Hepatocyte (in vitro differentiated cells): ENCODE results near the gene NAIF1. TPM values are rescaled to one million over a fixed set of nuclear protein-coding genes. Genes with fewer than 3 reads are reported as not detected.
A peak's percentile ranks its signal among the peaks of the same experiment; 100 is the strongest.
"Not testable (repeated sequence)": the region's sequence is repeated elsewhere in the genome, so short reads cannot be mapped to it uniquely, and the experiment has no call there.

Experiments used
- DNase-seq: peaks from one replicate; pipeline ENCODE4 v3.0.0-alpha.2; 2016; ENCODE audit warnings: low spot score
- H2AFZ ChIP-seq: fragments of 200-600 bp; sonication (generic); 2 replicates; pipeline ENCODE4 v1.6.0; 2016; ENCODE audit warnings: antibody characterized with exemption, mild to moderate bottlenecking
- H3K27ac ChIP-seq: fragments of 200-600 bp; sonication (generic); 2 replicates; pipeline ENCODE4 v1.5.1; 2016; ENCODE audit warnings: mild to moderate bottlenecking
- H3K27me3 ChIP-seq: fragments of 200-600 bp; sonication (generic); 2 replicates; pipeline ENCODE4 v1.6.1; 2016
- H3K36me3 ChIP-seq: fragments of 200-600 bp; sonication (generic); replicated peaks from 2 replicates; pipeline ENCODE4 v1.5.1; 2016; ENCODE audit warnings: low read depth; ENCODE audit not compliant: insufficient read depth
- H3K4me1 ChIP-seq: fragments of 200-600 bp; sonication (generic); 2 replicates; pipeline ENCODE4 v1.5.1; 2016; ENCODE audit warnings: mild to moderate bottlenecking, moderate library complexity; ENCODE audit not compliant: insufficient read depth
- H3K4me2 ChIP-seq: fragments of 200-600 bp; sonication (generic); 2 replicates; pipeline ENCODE4 v1.6.0; 2016
- H3K4me3 ChIP-seq: fragments of 200-600 bp; sonication (generic); 2 replicates; pipeline ENCODE4 v1.5.1; 2016; ENCODE audit warnings: mild to moderate bottlenecking
- H3K79me2 ChIP-seq: fragments of 200-600 bp; sonication (generic); 2 replicates; pipeline ENCODE4 v1.6.0; 2017; ENCODE audit warnings: mild to moderate bottlenecking
- H3K9me2 ChIP-seq: fragments of 200-600 bp; sonication (generic); replicated peaks from 2 replicates; pipeline ENCODE4 v1.6.0; 2017; ENCODE audit warnings: mild to moderate bottlenecking; ENCODE audit not compliant: insufficient read depth
- H3K9me3 ChIP-seq: fragments of 200-600 bp; sonication (generic); 2 replicates; pipeline ENCODE4 v1.5.1; 2016; ENCODE audit warnings: low read depth, mild to moderate bottlenecking
- H4K20me1 ChIP-seq: fragments of 200-600 bp; sonication (generic); 2 replicates; pipeline ENCODE4 v1.6.0; 2016; ENCODE audit warnings: mild to moderate bottlenecking; ENCODE audit not compliant: insufficient read depth, poor library complexity, severe bottlenecking
- EZH2 ChIP-seq: fragments of 200-600 bp; sonication (generic); IDR thresholded peaks from 2 replicates; pipeline ENCODE4 v1.6.1; 2016; ENCODE audit warnings: antibody characterized with exemption, mild to moderate bottlenecking, borderline replicate concordance
- EZH2phosphoT487 ChIP-seq: fragments of 200-600 bp; sonication (generic); IDR thresholded peaks from one replicate; pipeline ENCODE4 v1.6.1; 2018; ENCODE audit warnings: antibody characterized with exemption, mild to moderate bottlenecking, low read depth, moderate library complexity; ENCODE audit not compliant: unreplicated experiment, severe bottlenecking
- WGBS: methylation state at CpG from one replicate; pipeline ENCODE4 v1.1.6; 2016; ENCODE audit warnings: low lambda C conversion rate; ENCODE audit errors: missing lambda C conversion rate; 5-methylcytosine and 5-hydroxymethylcytosine counted together
- polyA plus RNA-seq: library from polyadenylated mRNA; unstranded; fragments of >200 nt; fragmentation: Nextera tagmentation; extraction: Ambion mirVana; gene quantifications from 2 replicates; pipeline ENCODE4 v1.2.1, GENCODE V29; 2016
- total RNA-seq: library from RNA; depleted of rRNA; stranded (reverse); fragments of >200 nt; gene quantifications from 2 replicates; pipeline ENCODE4 v1.2.3, GENCODE V29; 2014
- TF ChIP-seq, protein P1 (sequence below): fragments of 200-600 bp; sonication (generic); IDR thresholded peaks from 2 replicates; pipeline ENCODE4 v1.5.1; 2016; ENCODE audit warnings: antibody characterized with exemption, mild to moderate bottlenecking; ENCODE audit not compliant: poor library complexity

Gene NAIF1
- total and polyA plus RNA-seq, 2 experiments from 2014 or later, result 8.0 to 10.3 TPM

DNA sequence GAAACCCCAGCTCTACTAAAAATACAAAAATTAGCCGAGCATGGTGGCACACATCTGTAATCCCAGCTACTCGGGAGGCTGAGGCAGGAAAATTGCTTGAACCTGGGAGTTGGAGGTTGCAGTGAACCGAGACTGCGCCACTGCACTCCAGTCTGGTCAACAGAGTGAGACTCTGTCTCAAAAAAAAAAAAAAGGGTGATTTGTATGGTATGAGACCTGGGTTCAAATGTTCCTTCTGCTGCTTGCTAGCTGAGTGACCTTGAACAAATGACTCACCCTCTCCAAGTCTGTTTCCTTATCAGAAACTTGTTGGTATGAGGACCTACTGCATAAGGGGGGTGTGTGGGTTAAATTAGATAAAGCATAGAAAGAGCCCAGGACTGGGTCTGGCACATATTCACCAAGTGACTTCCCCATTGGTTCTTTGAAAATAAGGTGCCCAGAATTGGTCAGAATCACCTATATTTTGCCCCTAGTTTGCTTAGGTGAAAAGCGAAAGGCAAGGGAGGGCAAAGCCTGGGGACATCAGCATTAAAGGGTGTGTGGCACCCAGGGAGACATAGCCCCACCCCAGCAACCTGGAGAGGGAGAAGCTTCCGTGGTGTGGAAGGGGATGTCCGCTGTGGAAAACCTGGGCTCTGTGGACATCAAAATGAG, 10.9 kb upstream of the NAIF1 start:
- Histone ChIP-seq H3K9me2 (no peaks in the 10 kb centered on the region), H2AFZ (no peak overlapping the region), H3K4me3 (no peak overlapping the region), H3K27me3 (no peaks in the 10 kb centered on the region), H3K4me2 (peak overlapping the region; percentile 63), H3K79me2 (peaks cover 60% of the 10 kb centered on the region), H3K27ac (peak overlapping the region; percentile 88), H3K4me1 (peaks cover 56% of the 10 kb centered on the region), H4K20me1 (no peaks in the 10 kb centered on the region), H3K36me3 (no peaks in the 10 kb centered on the region), H3K9me3 (no peaks in the 10 kb centered on the region)
- TF ChIP-seq EZH2 (no peak), EZH2phosphoT487 (no peak)
- TF ChIP-seq, protein P1, sequence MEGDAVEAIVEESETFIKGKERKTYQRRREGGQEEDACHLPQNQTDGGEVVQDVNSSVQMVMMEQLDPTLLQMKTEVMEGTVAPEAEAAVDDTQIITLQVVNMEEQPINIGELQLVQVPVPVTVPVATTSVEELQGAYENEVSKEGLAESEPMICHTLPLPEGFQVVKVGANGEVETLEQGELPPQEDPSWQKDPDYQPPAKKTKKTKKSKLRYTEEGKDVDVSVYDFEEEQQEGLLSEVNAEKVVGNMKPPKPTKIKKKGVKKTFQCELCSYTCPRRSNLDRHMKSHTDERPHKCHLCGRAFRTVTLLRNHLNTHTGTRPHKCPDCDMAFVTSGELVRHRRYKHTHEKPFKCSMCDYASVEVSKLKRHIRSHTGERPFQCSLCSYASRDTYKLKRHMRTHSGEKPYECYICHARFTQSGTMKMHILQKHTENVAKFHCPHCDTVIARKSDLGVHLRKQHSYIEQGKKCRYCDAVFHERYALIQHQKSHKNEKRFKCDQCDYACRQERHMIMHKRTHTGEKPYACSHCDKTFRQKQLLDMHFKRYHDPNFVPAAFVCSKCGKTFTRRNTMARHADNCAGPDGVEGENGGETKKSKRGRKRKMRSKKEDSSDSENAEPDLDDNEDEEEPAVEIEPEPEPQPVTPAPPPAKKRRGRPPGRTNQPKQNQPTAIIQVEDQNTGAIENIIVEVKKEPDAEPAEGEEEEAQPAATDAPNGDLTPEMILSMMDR, result no peak
- DNase-seq, result no peak
- 90% methylated on average over 7 of the region's 7 CpGs for WGBS

DNA sequence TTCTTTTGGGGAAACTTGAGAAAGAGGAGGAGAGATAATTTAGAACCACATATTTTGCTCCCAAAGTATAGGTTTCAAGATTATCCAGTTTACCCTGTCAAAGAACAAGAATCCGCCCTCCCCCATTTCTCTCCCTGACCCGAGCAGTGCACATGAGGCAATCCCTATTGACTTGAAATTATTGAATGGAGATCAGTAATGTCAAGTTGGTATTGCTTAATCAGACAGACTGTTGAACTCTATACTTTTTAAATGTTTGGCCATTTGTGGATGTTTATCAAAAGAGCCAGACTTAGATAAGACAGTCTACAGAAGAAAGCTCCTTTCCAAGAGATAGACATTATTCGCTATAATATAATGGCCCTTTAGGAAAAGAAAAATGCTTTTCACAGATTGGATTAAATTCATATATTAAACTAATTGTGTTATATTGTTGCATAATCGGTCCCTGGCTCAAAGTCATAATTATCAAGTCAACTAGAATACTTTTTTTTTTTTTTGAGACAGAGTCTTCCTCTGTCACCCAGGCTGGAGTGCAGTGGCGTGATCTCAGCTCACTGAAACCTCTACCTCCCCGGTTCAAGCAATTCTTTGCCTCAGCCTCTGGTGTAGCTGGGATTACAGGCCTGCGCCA, 6.2 kb upstream of the NAIF1 start:
- Histone ChIP-seq H3K9me2 (no peaks in the 10 kb centered on the region), H3K27me3 (no peaks in the 10 kb centered on the region), H4K20me1 (no peaks in the 10 kb centered on the region), H3K79me2 (peaks cover 79% of the 10 kb centered on the region), H3K4me2 (peak overlapping the region; percentile 58), H2AFZ (no peak overlapping the region), H3K9me3 (no peaks in the 10 kb centered on the region), H3K4me1 (peaks cover 43% of the 10 kb centered on the region), H3K4me3 (no peak overlapping the region), H3K27ac (peak overlapping the region; percentile 88), H3K36me3 (no peaks in the 10 kb centered on the region)
- 74% methylated on average over 7 of the region's 7 CpGs for WGBS
- no peak for DNase-seq
- no peak for TF ChIP-seq EZH2phosphoT487
- no peak for TF ChIP-seq EZH2
- TF ChIP-seq, protein P1, result no peak

DNA sequence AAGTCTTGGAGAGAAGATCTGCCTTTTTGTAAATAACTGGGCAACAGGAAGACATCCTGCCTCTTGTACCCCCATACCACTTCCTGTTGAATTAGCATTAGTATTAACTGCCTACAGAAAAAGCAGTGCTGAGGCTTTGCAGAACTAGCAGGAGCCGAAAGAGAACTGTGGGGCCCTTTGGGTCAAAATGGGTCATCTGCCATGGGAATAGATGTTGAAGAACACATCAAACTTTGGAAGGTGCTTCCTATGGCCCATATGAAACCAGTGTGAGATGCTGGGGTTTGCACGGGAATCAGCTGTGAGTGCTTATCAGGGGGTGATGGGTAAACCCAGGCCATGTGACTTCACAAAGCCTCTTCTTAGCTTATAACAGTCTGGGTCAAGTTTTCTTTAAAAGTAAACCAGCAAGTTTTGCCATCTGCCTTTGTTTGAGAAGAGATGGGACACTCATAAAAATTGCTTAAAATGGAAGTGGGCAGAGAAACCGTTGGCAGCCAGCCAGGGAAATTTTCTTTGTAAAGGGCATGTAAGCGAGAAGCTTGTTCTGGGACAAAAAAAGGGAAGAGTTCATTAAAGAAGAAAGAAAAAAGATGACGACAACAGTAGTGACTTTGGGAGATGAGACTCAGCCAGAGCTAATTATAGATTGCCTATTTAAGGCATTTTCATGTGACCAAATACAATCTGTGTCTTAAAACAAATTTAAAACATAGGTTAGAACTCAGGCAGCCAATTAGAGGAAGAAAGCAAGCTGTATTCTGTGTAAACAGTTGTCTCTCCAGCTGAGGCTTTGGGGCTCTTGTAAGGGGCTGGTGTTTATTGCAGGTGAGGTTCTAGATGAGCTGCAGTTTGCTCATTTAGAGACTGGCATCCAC, 5.3 kb upstream of the NAIF1 start:
- Histone ChIP-seq H4K20me1 (no peaks in the 10 kb centered on the region), H3K9me3 (no peaks in the 10 kb centered on the region), H3K4me3 (no peak overlapping the region), H3K27me3 (no peaks in the 10 kb centered on the region), H3K36me3 (no peaks in the 10 kb centered on the region), H3K27ac (peak overlapping the region; percentile 88), H3K9me2 (no peaks in the 10 kb centered on the region), H2AFZ (no peak overlapping the region), H3K4me1 (peaks cover 34% of the 10 kb centered on the region), H3K79me2 (peaks cover 75% of the 10 kb centered on the region), H3K4me2 (peak overlapping the region; percentile 58)
- TF ChIP-seq, protein P1, result no peak
- TF ChIP-seq EZH2, result no peak
- TF ChIP-seq EZH2phosphoT487, result no peak
- peak; percentile 78 for DNase-seq
- 21% methylated on average over 5 of the region's 5 CpGs for WGBS

DNA sequence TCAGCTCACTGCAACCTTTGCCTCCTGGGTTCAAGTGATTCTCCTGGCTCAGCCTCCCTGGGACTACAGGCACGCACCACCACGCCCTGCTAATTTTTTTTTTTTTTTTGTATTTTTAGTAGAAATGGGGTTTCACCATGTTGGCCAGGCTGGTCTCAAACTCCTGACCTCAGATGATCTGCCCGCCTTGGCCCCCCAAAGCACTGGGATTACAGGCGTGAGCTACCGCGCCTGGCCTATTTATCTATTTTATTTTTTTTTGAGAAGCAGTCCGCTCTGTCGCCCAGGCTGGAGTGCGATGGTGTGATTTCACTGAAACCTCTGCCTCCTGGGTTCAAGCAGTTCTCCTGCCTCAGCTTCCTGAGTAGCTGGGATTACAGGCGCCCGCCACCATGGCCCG, 4.4 kb upstream of the NAIF1 start:
- not testable (repeated sequence) for H3K36me3 ChIP-seq, H3K4me3 ChIP-seq, H2AFZ ChIP-seq, H4K20me1 ChIP-seq, H3K27me3 ChIP-seq, H3K9me3 ChIP-seq, DNase-seq, H3K9me2 ChIP-seq
- peak overlapping the region; percentile 88 for H3K27ac ChIP-seq
- H3K4me2 ChIP-seq, result peak overlapping the region; percentile 58
- H3K4me1 ChIP-seq, result peaks cover 39% of the 10 kb centered on the region
- peaks cover 70% of the 10 kb centered on the region for H3K79me2 ChIP-seq
- WGBS, result 98% methylated on average over 10 of the region's 12 CpGs
